Measurements from ENCODE around the gene P2RY6.
"Not testable (repeated sequence)": the region's sequence is repeated elsewhere in the genome, so short reads cannot be mapped to it uniquely, and the experiment has no call there.

Gene P2RY6

GRCh38 chr11:73228268-73229134 is 43.6 kb upstream of the P2RY6 start:
- no peak for TF ChIP-seq CTCF (conservative IDR thresholded peaks at IDR 0.05)
- H3K27ac ChIP-seq = peak overlapping the region; percentile 88

GRCh38 chr11:73229321-73229895 is 42.7 kb upstream of the P2RY6 start:
- TF ChIP-seq CTCF (conservative IDR thresholded peaks at IDR 0.05) = no peak
- peak overlapping the region; percentile 88; the same call in 1 of the 2 replicates for H3K27ac ChIP-seq

- TF ChIP-seq CTCF (conservative IDR thresholded peaks at IDR 0.05) = no peak
- H3K27ac ChIP-seq = no peak overlapping the region
Measured at GRCh38 chr11:73229896-73230875, 42.0 kb upstream of the P2RY6 start.

GRCh38 chr11:73230931-73231330 is 41.2 kb upstream of the P2RY6 start:
- TF ChIP-seq CTCF (conservative IDR thresholded peaks at IDR 0.05) = no peak
- no peak overlapping the region for H3K27ac ChIP-seq

- H3K27ac ChIP-seq = not testable (repeated sequence)
Measured at GRCh38 chr11:73232487-73232886, 39.7 kb upstream of the P2RY6 start.

- TF ChIP-seq CTCF (conservative IDR thresholded peaks at IDR 0.05) = no peak
- H3K27ac ChIP-seq = no peak overlapping the region
Measured at GRCh38 chr11:73233211-73233610, 38.9 kb upstream of the P2RY6 start.

- TF ChIP-seq CTCF (conservative IDR thresholded peaks at IDR 0.05) = no peak
- no peak overlapping the region for H3K27ac ChIP-seq
Measured at GRCh38 chr11:73233692-73234470, 38.3 kb upstream of the P2RY6 start.
